IgD-negative memory B cell (primary cell): Measurements from ENCODE around the gene ESF1. TPM values are rescaled to one million over a fixed set of nuclear protein-coding genes. Genes with fewer than 3 reads are reported as not detected.

Experiments
- H3K27ac Mint-ChIP-seq, 3 donors: one replicate each; pipeline ENCODE4 v1.8.0; 2020 to 2022; ENCODE audit warnings: mild to moderate bottlenecking in 3 of 3, mixed read lengths in 3 of 3, moderate library complexity in 1 of 3
- H3K27me3 Mint-ChIP-seq: one replicate; pipeline ENCODE4 v1.8.0; 2021; ENCODE audit warnings: mixed read lengths
- H3K36me3 Mint-ChIP-seq: one replicate; pipeline ENCODE4 v1.8.0; 2020; ENCODE audit warnings: mild to moderate bottlenecking, mixed read lengths
- H3K4me1 Mint-ChIP-seq, 3 donors: one replicate each; pipeline ENCODE4 v1.8.0; 2020 to 2022; ENCODE audit warnings: mixed read lengths in 3 of 3, mild to moderate bottlenecking in 1 of 3
- H3K4me3 Mint-ChIP-seq, 4 donors: one replicate each; pipeline ENCODE4 v1.8.0; 2020 to 2022; ENCODE audit warnings: mild to moderate bottlenecking in 4 of 4, mixed read lengths in 4 of 4, moderate library complexity in 3 of 4
- H3K9me3 Mint-ChIP-seq, 3 donors: one replicate each; pipeline ENCODE4 v1.8.0; 2020 to 2021; ENCODE audit warnings: mixed read lengths in 3 of 3, mild to moderate bottlenecking in 1 of 3
- polyA plus RNA-seq: library from polyadenylated mRNA; unstranded; fragments of 300-500 nt; fragmentation: Illumina TruSeq; gene quantifications from one replicate; pipeline ENCODE4 v1.2.3, GENCODE V29; 2021

ESF1 gene
- polyA plus RNA-seq, 1 donor from 2014 or later = 8.0 TPM

DNA sequence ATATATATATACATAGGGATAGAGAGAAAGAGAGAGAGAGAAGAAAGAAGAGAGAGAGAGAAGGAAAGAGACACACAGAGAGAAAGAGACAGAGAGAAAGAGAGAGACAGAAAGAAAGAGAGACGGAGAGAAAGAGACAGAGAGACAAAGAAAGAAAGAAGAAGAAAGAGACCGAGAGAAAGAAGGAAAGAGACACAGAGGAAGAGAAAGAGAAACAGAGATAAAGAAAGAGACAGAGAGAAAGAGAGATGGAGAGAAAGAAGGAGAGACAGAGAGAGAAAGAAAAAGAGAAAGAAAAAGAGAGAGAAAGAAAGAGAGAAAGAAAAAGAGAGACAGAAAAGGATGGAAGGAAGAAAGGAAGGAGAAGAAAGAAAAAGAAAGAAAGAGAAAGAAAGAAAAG, 99.1 kb downstream of the ESF1 start:
- H3K27ac Mint-ChIP-seq = no peak overlapping the region
- peak overlapping the region in 1 of 4 donors; percentile 87 for H3K4me3 Mint-ChIP-seq
- peaks cover 19 to 24% (median 21%) of the 10 kb centered on the region in 3 donors for H3K4me1 Mint-ChIP-seq
- peaks cover 0 to 1% (median 0%) of the 10 kb centered on the region in 3 donors for H3K9me3 Mint-ChIP-seq
- H3K27me3 Mint-ChIP-seq = no peaks in the 10 kb centered on the region
- H3K36me3 Mint-ChIP-seq = peaks cover 1% of the 10 kb centered on the region

DNA sequence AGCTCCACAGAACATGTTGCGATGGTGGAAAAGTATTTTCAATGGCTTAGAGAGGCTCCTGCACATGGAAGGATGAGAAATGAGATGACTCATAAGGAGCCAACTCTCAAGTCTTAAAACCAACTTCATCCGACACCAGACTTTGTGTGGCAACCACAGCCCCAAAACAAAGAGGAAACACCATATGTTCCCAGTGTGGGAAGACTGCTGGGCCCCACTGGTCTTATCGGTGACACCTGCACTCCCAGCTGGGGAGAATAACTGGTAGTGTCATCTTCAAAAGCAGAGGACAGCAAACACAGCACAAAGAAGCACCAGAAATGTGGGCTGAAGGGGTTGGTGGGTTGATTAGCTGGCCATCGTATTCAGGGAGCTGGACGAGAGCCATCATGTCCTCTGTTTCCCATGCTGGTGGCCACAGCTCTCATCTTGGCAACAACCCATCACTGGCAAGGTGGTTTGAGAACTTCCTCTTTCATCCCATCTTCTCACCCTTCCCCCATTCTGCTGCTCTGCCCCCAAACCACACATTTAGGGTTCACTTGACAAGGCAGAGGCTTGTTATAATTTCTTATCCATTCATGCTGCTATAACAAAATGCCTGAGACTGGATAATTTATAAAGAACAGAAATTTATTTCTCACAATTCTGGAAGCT, 100.0 kb downstream of the ESF1 start:
- H3K9me3 Mint-ChIP-seq = peaks cover 0 to 1% (median 0%) of the 10 kb centered on the region in 3 donors
- peak overlapping the region in 2 of 4 donors; percentile 65 to 76 for H3K4me3 Mint-ChIP-seq
- H3K4me1 Mint-ChIP-seq = peaks cover 19 to 24% (median 21%) of the 10 kb centered on the region in 3 donors
- peaks cover 1% of the 10 kb centered on the region for H3K36me3 Mint-ChIP-seq
- peak overlapping the region in 1 of 3 donors; percentile 32 for H3K27ac Mint-ChIP-seq
- no peaks in the 10 kb centered on the region for H3K27me3 Mint-ChIP-seq

DNA sequence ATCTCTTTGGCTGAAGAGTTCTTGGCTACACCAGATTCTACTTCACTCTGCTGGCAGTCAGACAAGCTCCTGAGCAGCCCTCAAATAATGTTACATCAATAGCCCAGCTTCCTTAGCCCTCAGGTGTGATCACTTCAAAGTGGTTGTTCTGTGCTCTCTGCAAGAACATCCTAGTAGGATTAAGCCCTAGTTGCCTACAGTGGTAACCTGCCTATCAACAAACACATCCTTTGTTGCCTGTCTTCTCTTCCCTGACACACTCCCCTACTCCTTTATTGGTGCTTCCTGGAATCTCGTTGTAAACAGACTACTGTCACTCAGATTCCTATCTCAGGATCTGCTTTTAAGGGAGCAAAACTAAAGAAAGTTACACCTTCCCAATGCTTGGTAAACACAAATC, 100.9 kb downstream of the ESF1 start:
- peaks cover 1% of the 10 kb centered on the region for H3K36me3 Mint-ChIP-seq
- H3K27ac Mint-ChIP-seq = peak overlapping the region in 1 of 3 donors; percentile 9
- no peaks in the 10 kb centered on the region for H3K27me3 Mint-ChIP-seq
- peaks cover 0 to 1% (median 0%) of the 10 kb centered on the region in 3 donors for H3K9me3 Mint-ChIP-seq
- peaks cover 19 to 24% (median 21%) of the 10 kb centered on the region in 3 donors for H3K4me1 Mint-ChIP-seq
- H3K4me3 Mint-ChIP-seq = no peak overlapping the region

DNA sequence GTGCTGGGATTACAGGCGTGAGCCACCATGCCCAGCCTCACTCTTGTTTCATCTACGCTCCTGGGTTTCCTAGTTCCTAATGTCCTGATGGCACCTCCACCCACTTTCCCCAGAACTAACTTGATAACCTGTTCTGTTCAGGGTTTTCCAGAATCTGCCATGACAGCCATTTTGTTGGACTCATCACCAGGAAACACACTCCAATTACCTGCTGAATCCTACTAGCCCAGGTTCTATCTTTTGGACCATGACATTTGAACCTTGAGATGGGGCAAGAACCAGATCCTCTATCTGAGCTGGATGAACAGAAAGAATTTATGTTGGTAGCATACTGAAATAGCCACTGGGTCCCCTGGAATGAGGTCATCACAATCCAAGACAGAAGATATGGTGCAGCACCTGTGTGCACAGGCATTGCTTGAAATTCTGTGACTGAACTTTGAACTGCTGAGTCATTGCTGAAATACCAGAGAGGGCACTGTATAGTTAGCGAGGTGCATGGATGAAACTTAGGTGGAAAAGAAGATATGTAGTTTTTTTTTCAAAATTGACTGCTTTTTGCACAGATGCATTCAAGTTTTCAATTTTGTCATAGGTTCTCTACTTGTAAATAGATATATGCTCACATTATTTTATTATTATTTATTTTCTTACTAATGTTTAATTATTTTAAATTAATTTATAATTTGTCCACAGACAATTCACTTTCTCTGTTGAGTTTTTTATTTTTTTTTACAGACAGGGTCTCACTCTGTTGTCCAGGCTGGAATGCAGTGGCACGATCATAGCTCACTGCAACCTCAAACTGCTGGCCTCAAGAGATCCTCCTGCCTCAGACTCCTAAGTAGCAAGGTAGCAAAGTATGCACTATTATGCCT, 103.2 kb downstream of the ESF1 start:
- no peak overlapping the region for H3K4me3 Mint-ChIP-seq
- H3K27me3 Mint-ChIP-seq = no peaks in the 10 kb centered on the region
- H3K9me3 Mint-ChIP-seq = peaks cover 0 to 1% (median 0%) of the 10 kb centered on the region in 3 donors
- peaks cover 19 to 22% (median 19%) of the 10 kb centered on the region in 3 donors for H3K4me1 Mint-ChIP-seq
- H3K27ac Mint-ChIP-seq = peak overlapping the region in 1 of 3 donors; percentile 54
- H3K36me3 Mint-ChIP-seq = no peaks in the 10 kb centered on the region

DNA sequence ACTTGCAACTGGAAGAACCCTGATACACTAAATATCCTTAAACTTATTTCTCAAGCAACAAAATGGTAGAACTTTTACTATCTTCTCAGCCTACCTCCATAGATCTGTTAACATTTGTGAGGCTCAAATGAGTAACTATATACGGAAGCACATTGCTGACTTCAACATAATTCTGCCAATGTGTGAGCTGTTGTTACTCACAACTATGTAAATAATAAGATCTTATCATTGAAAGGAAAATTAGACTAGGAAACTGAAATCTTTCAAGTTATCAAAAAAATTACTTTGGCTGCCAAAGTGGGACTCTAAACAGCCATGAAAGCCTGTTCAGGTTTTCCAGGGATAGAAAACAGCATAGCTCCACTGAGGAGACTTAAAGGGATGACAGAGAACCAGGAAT, 105.8 kb downstream of the ESF1 start:
- Mint-ChIP-seq H3K27me3 (peaks cover 6% of the 10 kb centered on the region), H3K36me3 (no peaks in the 10 kb centered on the region), H3K27ac (no peak overlapping the region), H3K4me1 (peaks cover 1 to 7% (median 6%) of the 10 kb centered on the region in 3 donors), H3K4me3 (no peak overlapping the region), H3K9me3 (peaks cover 0 to 1% (median under 1%) of the 10 kb centered on the region in 3 donors)

DNA sequence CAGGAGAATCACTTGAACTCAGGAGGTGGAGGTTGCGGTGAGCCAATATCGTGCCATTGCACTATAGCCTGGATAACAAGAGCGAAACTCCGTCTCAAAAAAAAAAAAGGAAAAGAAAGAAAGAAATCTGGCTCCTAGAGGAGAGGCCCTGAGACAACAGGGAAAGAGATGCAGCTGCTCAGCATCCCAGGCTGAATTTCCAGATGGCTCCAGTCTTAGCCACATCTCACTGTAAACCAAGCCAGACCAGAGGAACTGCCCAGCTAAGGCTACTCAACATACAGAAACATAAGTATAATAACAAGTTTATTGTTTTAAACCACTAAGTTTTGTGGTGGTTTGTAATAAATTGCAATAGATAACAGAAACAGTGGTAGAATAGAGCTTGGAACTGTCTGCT, 107.5 kb downstream of the ESF1 start:
- Mint-ChIP-seq H3K36me3 (no peaks in the 10 kb centered on the region), H3K9me3 (peaks cover 0 to 1% (median 0%) of the 10 kb centered on the region in 3 donors), H3K27ac (no peak overlapping the region), H3K27me3 (peaks cover 7% of the 10 kb centered on the region), H3K4me1 (no peaks in the 10 kb centered on the region), H3K4me3 (no peak overlapping the region)

DNA sequence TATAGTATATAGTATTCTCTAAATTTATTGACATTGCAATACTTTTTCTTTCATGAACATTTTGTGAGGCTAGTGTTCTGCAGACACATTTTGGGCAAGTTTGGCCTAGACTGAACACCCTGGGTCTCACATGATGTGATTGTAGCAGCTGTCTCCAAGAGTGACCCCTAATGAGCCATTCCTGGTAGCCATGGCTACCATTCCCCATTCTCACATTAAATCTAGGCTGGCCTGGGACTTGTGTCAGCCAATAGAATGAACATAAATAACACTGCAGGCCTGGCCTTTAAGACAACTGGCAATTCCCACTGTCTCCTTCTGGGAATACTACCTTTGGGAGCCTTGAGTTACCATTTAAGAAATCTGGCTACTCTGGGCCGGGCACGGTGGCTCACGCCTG, 108.0 kb downstream of the ESF1 start:
- Mint-ChIP-seq H3K9me3 (peaks cover 0 to 1% (median 0%) of the 10 kb centered on the region in 3 donors), H3K27ac (no peak overlapping the region), H3K36me3 (no peaks in the 10 kb centered on the region)

DNA sequence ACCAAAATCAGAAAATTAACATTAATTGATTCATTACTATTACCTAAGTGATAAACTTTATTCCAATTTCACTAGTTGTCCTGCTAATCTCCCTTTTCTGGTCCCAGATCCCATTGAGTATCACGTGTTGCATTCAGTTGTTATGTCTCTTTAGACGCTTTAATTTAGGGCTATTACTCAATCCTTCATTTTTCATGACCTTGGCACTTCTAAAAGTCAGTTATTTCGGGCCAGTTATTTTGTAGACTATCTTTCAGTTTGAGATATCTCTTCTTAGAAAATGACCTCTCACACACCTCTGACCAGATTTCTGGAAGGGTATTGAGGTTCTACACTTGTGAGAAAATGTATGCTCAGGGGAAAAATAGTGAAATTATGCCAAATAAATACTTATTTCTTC, 112.0 kb downstream of the ESF1 start:
- no peaks in the 10 kb centered on the region for H3K36me3 Mint-ChIP-seq
- no peak overlapping the region for H3K4me3 Mint-ChIP-seq
- H3K4me1 Mint-ChIP-seq = no peaks in the 10 kb centered on the region
- H3K27me3 Mint-ChIP-seq = peaks cover 10% of the 10 kb centered on the region
- H3K9me3 Mint-ChIP-seq = peaks cover 0 to 1% (median 0%) of the 10 kb centered on the region in 3 donors
- H3K27ac Mint-ChIP-seq = no peak overlapping the region

More for the DNA sequence above, 108.0 kb downstream of the ESF1 start:
- H3K4me1 Mint-ChIP-seq = no peaks in the 10 kb centered on the region
- H3K4me3 Mint-ChIP-seq = no peak overlapping the region
- peaks cover 7% of the 10 kb centered on the region for H3K27me3 Mint-ChIP-seq

DNA sequence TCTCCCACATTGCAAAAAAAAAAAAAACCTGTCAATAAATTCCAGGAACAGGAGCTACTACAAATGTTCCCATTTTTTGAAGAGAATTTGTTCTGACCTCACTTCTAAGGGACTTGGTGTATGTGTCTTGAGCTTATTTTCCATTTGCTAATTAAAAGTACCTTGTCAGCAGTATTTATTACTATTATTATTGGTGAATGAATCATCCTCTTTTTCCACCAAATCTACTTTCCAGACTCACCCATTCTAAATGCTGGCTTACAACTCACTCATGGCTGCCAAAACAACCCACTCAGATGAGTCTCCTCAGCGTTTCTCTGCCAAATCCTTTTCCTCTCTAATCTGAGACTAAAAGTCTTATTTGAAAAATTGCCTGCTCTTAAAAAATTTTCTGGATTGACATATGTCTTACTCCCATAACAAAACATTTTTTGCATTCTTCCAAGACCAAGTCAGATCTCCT, 112.8 kb downstream of the ESF1 start:
- Mint-ChIP-seq H3K4me1 (no peaks in the 10 kb centered on the region), H3K27ac (no peak overlapping the region), H3K9me3 (peaks cover 0 to 1% (median 0%) of the 10 kb centered on the region in 3 donors), H3K36me3 (no peaks in the 10 kb centered on the region), H3K27me3 (peaks cover 10% of the 10 kb centered on the region), H3K4me3 (peak overlapping the region in 1 of 4 donors; percentile 18)

DNA sequence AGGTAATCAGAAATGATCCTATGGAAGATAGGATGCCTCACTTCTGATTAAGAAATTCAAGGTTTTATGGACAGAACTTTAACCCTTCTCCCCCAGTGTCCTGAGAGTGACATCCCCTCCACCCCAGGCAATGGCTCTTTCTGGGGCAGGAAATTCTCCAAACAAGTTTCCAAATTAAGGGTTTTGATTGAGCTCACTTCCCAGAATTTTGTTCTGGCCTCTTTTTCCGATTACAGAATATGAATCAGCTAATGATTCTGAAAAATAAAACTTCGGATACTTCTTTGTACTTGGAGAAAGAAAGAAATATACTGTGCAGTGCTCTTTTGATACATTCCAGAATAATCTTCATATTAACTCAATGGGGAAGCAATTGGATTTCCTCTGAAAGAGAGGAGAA, 113.2 kb downstream of the ESF1 start:
- H3K4me3 Mint-ChIP-seq = no peak overlapping the region
- H3K27ac Mint-ChIP-seq = no peak overlapping the region
- peaks cover 0 to 1% (median 0%) of the 10 kb centered on the region in 3 donors for H3K9me3 Mint-ChIP-seq
- no peaks in the 10 kb centered on the region for H3K36me3 Mint-ChIP-seq
- H3K4me1 Mint-ChIP-seq = no peaks in the 10 kb centered on the region
- peaks cover 10% of the 10 kb centered on the region for H3K27me3 Mint-ChIP-seq

DNA sequence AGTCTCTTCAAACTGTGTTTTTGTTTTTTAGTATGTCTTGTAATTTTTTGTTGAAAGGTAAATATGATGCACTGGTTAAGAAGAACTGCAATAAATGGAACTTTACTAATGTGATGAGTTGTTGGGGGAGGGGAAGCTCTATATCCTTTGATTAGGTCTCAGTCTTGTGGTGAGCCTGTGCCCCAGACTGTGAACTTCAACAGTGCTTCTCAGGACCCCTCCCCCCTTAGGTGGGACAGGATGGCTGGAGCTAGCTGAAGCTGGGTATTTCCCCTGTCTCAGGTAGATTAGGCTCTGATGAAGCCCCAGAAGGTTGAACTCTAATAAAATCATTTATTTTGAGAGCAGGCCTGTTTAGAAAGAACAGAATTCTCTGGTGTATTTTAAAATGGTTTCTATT, 114.6 kb downstream of the ESF1 start:
- Mint-ChIP-seq H3K4me3 (no peak overlapping the region), H3K27me3 (peaks cover 10% of the 10 kb centered on the region), H3K4me1 (peaks cover 0 to 2% (median 0%) of the 10 kb centered on the region in 3 donors), H3K27ac (no peak overlapping the region), H3K9me3 (peaks cover 0 to 1% (median 0%) of the 10 kb centered on the region in 3 donors), H3K36me3 (no peaks in the 10 kb centered on the region)

DNA sequence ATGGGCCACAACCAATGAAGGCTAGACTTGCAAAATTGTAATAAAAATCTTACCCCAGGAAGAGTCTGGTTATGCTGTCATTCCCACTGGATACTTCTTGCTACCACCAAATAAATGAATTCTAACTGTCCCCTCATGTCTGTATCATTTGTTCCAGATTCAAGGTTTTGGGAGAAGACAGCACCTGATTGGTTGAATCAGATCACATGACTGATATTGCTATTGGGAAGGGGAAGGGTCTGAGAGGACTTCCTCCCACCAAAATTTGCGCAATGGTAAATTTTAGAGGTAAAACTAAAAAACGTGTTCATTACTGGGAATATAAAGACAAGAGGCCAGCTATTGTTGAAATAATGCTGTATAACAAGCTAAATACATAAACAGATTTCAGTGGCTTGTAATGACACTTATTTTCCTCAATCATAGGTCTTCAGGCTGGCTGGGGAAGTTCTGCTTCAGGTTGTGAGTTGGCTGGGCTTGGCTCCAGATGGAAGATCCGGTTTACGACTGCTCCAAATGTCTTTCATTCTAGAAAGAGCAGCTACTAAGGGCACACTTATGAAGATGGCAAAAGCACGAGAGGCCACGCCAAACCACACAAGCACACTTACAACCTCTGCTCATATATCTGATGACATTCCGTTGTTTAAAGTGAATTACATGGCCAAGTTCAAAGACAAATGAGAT, 118.9 kb downstream of the ESF1 start:
- Mint-ChIP-seq H3K4me3 (no peak overlapping the region), H3K27me3 (peaks cover 2% of the 10 kb centered on the region), H3K9me3 (no peaks in the 10 kb centered on the region), H3K27ac (no peak overlapping the region), H3K4me1 (peaks cover 0 to 2% (median 0%) of the 10 kb centered on the region in 3 donors), H3K36me3 (no peaks in the 10 kb centered on the region)
